Esophagus mucosa (tissue), 1 donor: ENCODE measurements around the gene RSBN1. TPM values are rescaled to one million over a fixed set of nuclear protein-coding genes. Genes with fewer than 3 reads are reported as not detected.
"Not testable (repeated sequence)": the region's sequence is repeated elsewhere in the genome, so short reads cannot be mapped to it uniquely, and the experiment has no call there.

ENCODE experiments used
- ATAC-seq: fragments of 200-7000 bp; cut with Tn5 transposase; one replicate; pipeline ENCODE4 v1.9.1; 2020
- total RNA-seq: library from RNA; stranded (reverse); gene quantifications from one replicate; pipeline ENCODE4 v1.2.4, GENCODE V29; 2023
- donor health status: DM: yes; HTN: yes; CAD: no.

The RSBN1 gene
- total RNA-seq, 1 donor from 2014 or later: 9.6 TPM

- no peak for ATAC-seq
These were observed 31.7 kb downstream of the RSBN1 start for GRCh38 chr1:113780374-113781146.

GRCh38 chr1:113779542-113779941, 32.7 kb downstream of the RSBN1 start:
- ATAC-seq: no peak

- no peak for ATAC-seq
These were observed 34.7 kb downstream of the RSBN1 start for GRCh38 chr1:113777561-113777960.

- ATAC-seq: no peak
These were observed 42.2 kb downstream of the RSBN1 start for GRCh38 chr1:113770031-113770430.

- no peak for ATAC-seq
These were observed 42.7 kb downstream of the RSBN1 start for GRCh38 chr1:113769601-113769970.

- ATAC-seq: no peak
These were observed 43.2 kb downstream of the RSBN1 start for GRCh38 chr1:113768916-113769600.

- no peak for ATAC-seq
These were observed 46.7 kb downstream of the RSBN1 start for GRCh38 chr1:113765306-113766230.

- no peak for ATAC-seq
These were observed 48.6 kb downstream of the RSBN1 start for GRCh38 chr1:113763661-113764060.

- no peak for ATAC-seq
These were observed 50.3 kb downstream of the RSBN1 start for GRCh38 chr1:113761937-113762336.

- ATAC-seq: no peak
These were observed 51.9 kb downstream of the RSBN1 start for GRCh38 chr1:113760102-113761080.

GRCh38 chr1:113759333-113760101, 52.8 kb downstream of the RSBN1 start, which contains the start of gene PHTF1:
PHTF1 (minus strand) TSS chr1:113759486; CDS start chr1:113758703, 783 bp downstream.
- ATAC-seq: peak; percentile 86

- peak; percentile 69 for ATAC-seq
These were observed 53.5 kb downstream of the RSBN1 start for GRCh38 chr1:113758631-113759332.

GRCh38 chr1:113756461-113756860, 55.8 kb downstream of the RSBN1 start:
- ATAC-seq: no peak

- ATAC-seq: not testable (repeated sequence)
These were observed 58.9 kb downstream of the RSBN1 start for GRCh38 chr1:113753333-113753732.

GRCh38 chr1:113751516-113751915, 60.8 kb downstream of the RSBN1 start:
- ATAC-seq: no peak

GRCh38 chr1:113751114-113751513, 61.2 kb downstream of the RSBN1 start:
- ATAC-seq: no peak

- no peak for ATAC-seq
These were observed 62.9 kb downstream of the RSBN1 start for GRCh38 chr1:113749402-113749801.

GRCh38 chr1:113747376-113747775, 64.9 kb downstream of the RSBN1 start:
- no peak for ATAC-seq

- no peak for ATAC-seq
These were observed 66.9 kb downstream of the RSBN1 start for GRCh38 chr1:113745425-113745824.

- no peak for ATAC-seq
These were observed 68.2 kb downstream of the RSBN1 start for GRCh38 chr1:113744114-113744513.
